Ishikawa (cell line): ENCODE measurements around the gene P3R3URF.
A peak's percentile ranks its signal among the peaks of the same experiment; 100 is the strongest.

ENCODE experiments used
- CEBPB ChIP-seq: IDR thresholded peaks from 2 replicates; pipeline ENCODE4 v1.6.1; 2012
- EGR1 ChIP-seq: IDR thresholded peaks from 2 replicates; pipeline ENCODE4 v1.6.1; 2012
- EP300 ChIP-seq: IDR thresholded peaks from 2 replicates; pipeline ENCODE4 v1.6.1; 2012; ENCODE audit warnings: borderline replicate concordance
- NFIC ChIP-seq: IDR thresholded peaks from 2 replicates; pipeline ENCODE4 v1.6.1; 2012
- TAF1 ChIP-seq: IDR thresholded peaks from 2 replicates; pipeline ENCODE4 v1.6.1; 2012; ENCODE audit warnings: low read depth, mild to moderate bottlenecking
- TCF12 ChIP-seq: IDR thresholded peaks from 2 replicates; pipeline ENCODE4 v1.6.1; 2012; ENCODE audit warnings: low read depth
- TEAD4 ChIP-seq: IDR thresholded peaks from 2 replicates; pipeline ENCODE4 v1.6.1; 2012
- YY1 ChIP-seq: IDR thresholded peaks from 2 replicates; pipeline ENCODE4 v1.6.1; 2012; ENCODE audit warnings: low read depth
- TF ChIP-seq, protein P1 (sequence below): IDR thresholded peaks from 2 replicates; pipeline ENCODE4 v1.6.1; 2012; ENCODE audit warnings: low read depth, mild to moderate bottlenecking
- TF ChIP-seq, protein P2 (sequence below): IDR thresholded peaks from 2 replicates; pipeline ENCODE4 v1.6.1; 2012

DNA sequence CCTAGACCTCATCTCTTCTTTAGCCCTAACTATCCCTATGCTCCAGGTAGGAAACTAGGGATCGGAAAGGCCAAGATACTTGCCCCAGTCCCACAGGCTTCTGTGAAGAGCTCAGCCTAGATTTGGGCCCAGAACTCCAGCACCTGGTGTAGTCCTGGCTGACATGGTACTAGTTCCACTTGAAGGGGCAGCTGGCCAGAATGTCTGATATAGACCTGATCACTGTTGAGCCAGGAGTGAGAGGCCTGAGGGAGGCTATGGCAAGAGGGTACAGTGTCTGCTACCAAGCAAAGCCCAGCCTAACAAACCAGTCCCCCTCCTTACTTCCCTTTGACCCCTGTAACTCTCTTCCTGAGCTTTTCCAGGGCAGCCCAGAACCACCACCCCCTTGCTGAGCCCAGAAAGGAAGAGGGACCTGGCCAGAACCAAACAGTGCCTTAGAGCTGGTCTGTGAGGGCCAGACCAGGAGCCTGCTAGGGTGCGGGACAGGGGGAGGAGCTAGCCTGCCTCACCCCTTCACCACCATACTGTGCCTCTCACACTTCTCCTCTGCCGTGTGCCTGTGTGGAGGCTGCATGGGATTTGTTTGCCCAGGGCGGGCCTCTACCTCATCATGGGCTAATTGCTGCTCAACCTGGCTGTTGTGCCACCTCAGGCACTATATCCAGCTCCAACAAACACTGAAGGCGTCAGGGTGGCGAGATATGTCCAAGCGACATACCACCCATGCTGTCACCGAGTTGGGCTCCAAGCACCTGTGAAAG is 11.0 kb upstream of the P3R3URF start:
- TF ChIP-seq YY1 (no peak), EGR1 (no peak), TEAD4 (no peak), EP300 (no peak), TCF12 (no peak), NFIC (no peak), CEBPB (no peak), TAF1 (no peak)
- TF ChIP-seq, protein P1, sequence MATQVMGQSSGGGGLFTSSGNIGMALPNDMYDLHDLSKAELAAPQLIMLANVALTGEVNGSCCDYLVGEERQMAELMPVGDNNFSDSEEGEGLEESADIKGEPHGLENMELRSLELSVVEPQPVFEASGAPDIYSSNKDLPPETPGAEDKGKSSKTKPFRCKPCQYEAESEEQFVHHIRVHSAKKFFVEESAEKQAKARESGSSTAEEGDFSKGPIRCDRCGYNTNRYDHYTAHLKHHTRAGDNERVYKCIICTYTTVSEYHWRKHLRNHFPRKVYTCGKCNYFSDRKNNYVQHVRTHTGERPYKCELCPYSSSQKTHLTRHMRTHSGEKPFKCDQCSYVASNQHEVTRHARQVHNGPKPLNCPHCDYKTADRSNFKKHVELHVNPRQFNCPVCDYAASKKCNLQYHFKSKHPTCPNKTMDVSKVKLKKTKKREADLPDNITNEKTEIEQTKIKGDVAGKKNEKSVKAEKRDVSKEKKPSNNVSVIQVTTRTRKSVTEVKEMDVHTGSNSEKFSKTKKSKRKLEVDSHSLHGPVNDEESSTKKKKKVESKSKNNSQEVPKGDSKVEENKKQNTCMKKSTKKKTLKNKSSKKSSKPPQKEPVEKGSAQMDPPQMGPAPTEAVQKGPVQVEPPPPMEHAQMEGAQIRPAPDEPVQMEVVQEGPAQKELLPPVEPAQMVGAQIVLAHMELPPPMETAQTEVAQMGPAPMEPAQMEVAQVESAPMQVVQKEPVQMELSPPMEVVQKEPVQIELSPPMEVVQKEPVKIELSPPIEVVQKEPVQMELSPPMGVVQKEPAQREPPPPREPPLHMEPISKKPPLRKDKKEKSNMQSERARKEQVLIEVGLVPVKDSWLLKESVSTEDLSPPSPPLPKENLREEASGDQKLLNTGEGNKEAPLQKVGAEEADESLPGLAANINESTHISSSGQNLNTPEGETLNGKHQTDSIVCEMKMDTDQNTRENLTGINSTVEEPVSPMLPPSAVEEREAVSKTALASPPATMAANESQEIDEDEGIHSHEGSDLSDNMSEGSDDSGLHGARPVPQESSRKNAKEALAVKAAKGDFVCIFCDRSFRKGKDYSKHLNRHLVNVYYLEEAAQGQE: no peak
- TF ChIP-seq, protein P2, sequence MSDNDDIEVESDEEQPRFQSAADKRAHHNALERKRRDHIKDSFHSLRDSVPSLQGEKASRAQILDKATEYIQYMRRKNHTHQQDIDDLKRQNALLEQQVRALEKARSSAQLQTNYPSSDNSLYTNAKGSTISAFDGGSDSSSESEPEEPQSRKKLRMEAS: peak; percentile 38; the same call in 1 of the 2 replicates
